ENCODE data around the gene RALGDS. TPM values are rescaled to one million over a fixed set of nuclear protein-coding genes. Genes with fewer than 3 reads are reported as not detected.
"Not testable (repeated sequence)": the region's sequence is repeated elsewhere in the genome, so short reads cannot be mapped to it uniquely, and the experiment has no call there.

Gene RALGDS
- 88.7 and 94.4 TPM in 2 replicates for total RNA-seq

GRCh38 chr9:133121198-133121914 lies at the start of gene RALGDS:
Gene RALGDS (minus strand): TSS chr9:133121240. CDS start chr9:133121154, 86 bp downstream.
- Mint-ChIP-seq H3K4me3 (peak within 1 kb of the TSS; percentile 86), H3K9me3 (no peaks in the 10 kb centered on the region), H3K4me1 (ENCODE audit: low read depth) (peaks cover 61% of the 10 kb centered on the region), H3K27ac (peak within 1 kb of the TSS; percentile 94), H3K27me3 (ENCODE audit: insufficient read depth) (no peaks in the 10 kb centered on the region), H3K36me3 (ENCODE audit: low read depth) (peaks cover 11% of the 10 kb centered on the region)
- DNase-seq (ENCODE audit: low spot score), result peak; percentile 84
- intact Hi-C loops (cut with micrococcal nuclease), result loop anchor here (1.0 kb wide), 4 partner anchors 12 to 338 kb away; partner anchors contain the start of gene CACFD1

GRCh38 chr9:133170716-133171115 lies 49.7 kb upstream of the RALGDS start:
- Mint-ChIP-seq H3K4me3 (no peak overlapping the region), H3K4me1 (ENCODE audit: low read depth) (peaks cover 5% of the 10 kb centered on the region), H3K27me3 (ENCODE audit: insufficient read depth) (peaks cover 17% of the 10 kb centered on the region), H3K9me3 (no peaks in the 10 kb centered on the region), H3K36me3 (ENCODE audit: low read depth) (no peaks in the 10 kb centered on the region), H3K27ac (no peak overlapping the region)
- no peak for DNase-seq (ENCODE audit: low spot score)
- intact Hi-C loops (cut with micrococcal nuclease), result no loop called here

GRCh38 chr9:133169687-133170086 lies 48.6 kb upstream of the RALGDS start:
- peaks cover 13% of the 10 kb centered on the region for H3K27me3 Mint-ChIP-seq (ENCODE audit: insufficient read depth)
- intact Hi-C loops (cut with micrococcal nuclease); H3K36me3 Mint-ChIP-seq (ENCODE audit: low read depth); H3K9me3 Mint-ChIP-seq; H3K4me3 Mint-ChIP-seq; H3K27ac Mint-ChIP-seq; H3K4me1 Mint-ChIP-seq (ENCODE audit: low read depth); DNase-seq (ENCODE audit: low spot score): not testable (repeated sequence)

- H3K27ac Mint-ChIP-seq, result no peak overlapping the region
- H3K4me3 Mint-ChIP-seq, result no peak overlapping the region
- H3K9me3 Mint-ChIP-seq, result no peaks in the 10 kb centered on the region
Observed at GRCh38 chr9:133169102-133169501, 48.1 kb upstream of the RALGDS start.

GRCh38 chr9:133168432-133168831 lies 47.4 kb upstream of the RALGDS start:
- Mint-ChIP-seq H3K27ac (no peak overlapping the region), H3K4me1 (ENCODE audit: low read depth) (peaks cover 5% of the 10 kb centered on the region), H3K36me3 (ENCODE audit: low read depth) (no peaks in the 10 kb centered on the region), H3K4me3 (no peak overlapping the region), H3K27me3 (ENCODE audit: insufficient read depth) (peaks cover 11% of the 10 kb centered on the region), H3K9me3 (no peaks in the 10 kb centered on the region)
- no peak for DNase-seq (ENCODE audit: low spot score)
- intact Hi-C loops (cut with micrococcal nuclease), result no loop called here

More at GRCh38 chr9:133169102-133169501, 48.1 kb upstream of the RALGDS start:
- H3K36me3 Mint-ChIP-seq (ENCODE audit: low read depth), result no peaks in the 10 kb centered on the region
- H3K4me1 Mint-ChIP-seq (ENCODE audit: low read depth), result peaks cover 5% of the 10 kb centered on the region
- DNase-seq (ENCODE audit: low spot score), result no peak
- intact Hi-C loops (cut with micrococcal nuclease), result no loop called here
- peaks cover 11% of the 10 kb centered on the region for H3K27me3 Mint-ChIP-seq (ENCODE audit: insufficient read depth)

GRCh38 chr9:133167769-133168168 lies 46.7 kb upstream of the RALGDS start:
- no peak for DNase-seq (ENCODE audit: low spot score)
- peaks cover 5% of the 10 kb centered on the region for H3K4me1 Mint-ChIP-seq (ENCODE audit: low read depth)
- no peaks in the 10 kb centered on the region for H3K36me3 Mint-ChIP-seq (ENCODE audit: low read depth)
- intact Hi-C loops (cut with micrococcal nuclease), result no loop called here
- no peaks in the 10 kb centered on the region for H3K9me3 Mint-ChIP-seq
- no peak overlapping the region for H3K27ac Mint-ChIP-seq
- peaks cover 9% of the 10 kb centered on the region for H3K27me3 Mint-ChIP-seq (ENCODE audit: insufficient read depth)
- no peak overlapping the region for H3K4me3 Mint-ChIP-seq

GRCh38 chr9:133167096-133167730 lies 46.2 kb upstream of the RALGDS start:
- Mint-ChIP-seq H3K9me3 (no peaks in the 10 kb centered on the region), H3K36me3 (ENCODE audit: low read depth) (no peaks in the 10 kb centered on the region), H3K4me1 (ENCODE audit: low read depth) (peaks cover 5% of the 10 kb centered on the region), H3K27ac (no peak overlapping the region), H3K4me3 (no peak overlapping the region), H3K27me3 (ENCODE audit: insufficient read depth) (peaks cover 9% of the 10 kb centered on the region)
- DNase-seq (ENCODE audit: low spot score), result no peak
- intact Hi-C loops (cut with micrococcal nuclease), result no loop called here

- DNase-seq (ENCODE audit: low spot score), result no peak
- Mint-ChIP-seq H3K27me3 (ENCODE audit: insufficient read depth) (peaks cover 5% of the 10 kb centered on the region), H3K4me3 (no peak overlapping the region), H3K9me3 (no peaks in the 10 kb centered on the region), H3K27ac (no peak overlapping the region), H3K4me1 (ENCODE audit: low read depth) (peaks cover 10% of the 10 kb centered on the region), H3K36me3 (ENCODE audit: low read depth) (peaks cover 2% of the 10 kb centered on the region)
- intact Hi-C loops (cut with micrococcal nuclease), result no loop called here
Observed at GRCh38 chr9:133166392-133166791, 45.4 kb upstream of the RALGDS start.

GRCh38 chr9:133165452-133165730 lies 44.4 kb upstream of the RALGDS start:
- intact Hi-C loops (cut with micrococcal nuclease), result no loop called here
- Mint-ChIP-seq H3K9me3 (no peaks in the 10 kb centered on the region), H3K36me3 (ENCODE audit: low read depth) (peaks cover 4% of the 10 kb centered on the region), H3K4me3 (no peak overlapping the region), H3K4me1 (ENCODE audit: low read depth) (peaks cover 11% of the 10 kb centered on the region), H3K27ac (no peak overlapping the region), H3K27me3 (ENCODE audit: insufficient read depth) (peaks cover 7% of the 10 kb centered on the region)
- DNase-seq (ENCODE audit: low spot score), result no peak

- H3K36me3 Mint-ChIP-seq (ENCODE audit: low read depth), result peaks cover 7% of the 10 kb centered on the region
- DNase-seq (ENCODE audit: low spot score), result no peak
- no peaks in the 10 kb centered on the region for H3K9me3 Mint-ChIP-seq
- intact Hi-C loops (cut with micrococcal nuclease), result no loop called here
- H3K27me3 Mint-ChIP-seq (ENCODE audit: insufficient read depth), result peaks cover 7% of the 10 kb centered on the region
- H3K27ac Mint-ChIP-seq, result no peak overlapping the region
- H3K4me1 Mint-ChIP-seq (ENCODE audit: low read depth), result peaks cover 11% of the 10 kb centered on the region
- peak overlapping the region; percentile 80 for H3K4me3 Mint-ChIP-seq
Observed at GRCh38 chr9:133164191-133164590, 43.2 kb upstream of the RALGDS start.

- intact Hi-C loops (cut with micrococcal nuclease), result loop anchor here (2.0 kb wide), 1 partner anchor 21 kb away; no protein-coding TSS in a partner anchor
- peaks cover 7% of the 10 kb centered on the region for H3K36me3 Mint-ChIP-seq (ENCODE audit: low read depth)
- no peak within 1 kb of the TSS for H3K27ac Mint-ChIP-seq
- peaks cover 7% of the 10 kb centered on the region for H3K27me3 Mint-ChIP-seq (ENCODE audit: insufficient read depth)
- H3K9me3 Mint-ChIP-seq, result no peaks in the 10 kb centered on the region
- DNase-seq (ENCODE audit: low spot score), result peak; percentile 25
- peaks cover 11% of the 10 kb centered on the region for H3K4me1 Mint-ChIP-seq (ENCODE audit: low read depth)
- H3K4me3 Mint-ChIP-seq, result peak within 1 kb of the TSS; percentile 80
Observed at GRCh38 chr9:133163504-133164172, 42.6 kb upstream of the RALGDS start, which contains the start of gene GBGT1. Gene GBGT1 (minus strand): TSS chr9:133163914. CDS start chr9:133162412, 1,502 bp downstream.

- DNase-seq (ENCODE audit: low spot score), result no peak
- Mint-ChIP-seq H3K9me3 (no peaks in the 10 kb centered on the region), H3K27me3 (ENCODE audit: insufficient read depth) (peaks cover 7% of the 10 kb centered on the region), H3K36me3 (ENCODE audit: low read depth) (peaks cover 9% of the 10 kb centered on the region), H3K4me1 (ENCODE audit: low read depth) (peaks cover 5% of the 10 kb centered on the region), H3K27ac (no peak overlapping the region), H3K4me3 (peak overlapping the region; percentile 54)
- intact Hi-C loops (cut with micrococcal nuclease), result loop anchor here (2.0 kb wide), 1 partner anchor 22 kb away; no protein-coding TSS in a partner anchor
Observed at GRCh38 chr9:133162861-133163503, 41.9 kb upstream of the RALGDS start.

All from activated T-helper 1 cell treated with anti-CD3 and anti-CD28 coated beads, Interleukin-12 subunit alpha, Interleukin-12 subunit beta, Interleukin-2, Interleukin-4 antibody, amounts not matched to agents 30 ng/mL and 10 ng/mL and 1 ng/mL, durations not matched to agents 14 hours and 24 hours and 36 hours (primary cell).